Heart left ventricle (tissue), 13 donors: ENCODE data around the gene TRIP13.

Experiments
- CTCF ChIP-seq, 12 donors: fragments of 200-600 bp; sonication (generic) in 4 of 12; IDR thresholded peaks; one replicate each; pipeline versions ENCODE4 v1.5.0 to v1.8.0; 2018 to 2022; ENCODE audit warnings: antibody characterized with exemption in 12 of 12, mild to moderate bottlenecking in 5 of 12
- POLR2A ChIP-seq, 2 donors: fragments of 450-650 bp; IDR thresholded peaks; one replicate each; pipeline ENCODE4 v1.6.1; 2017; ENCODE audit warnings: antibody characterized with exemption in 2 of 2, mild to moderate bottlenecking in 2 of 2, moderate library complexity in 2 of 2
- donor health status: ischemic (EF 13 %, LVEDD 7.1; RV severe dilation, severe dysfunction).
- donor health status: DM: no; HTN: yes; CAD: no.
- donor health status: DM: no; HTN: no; CAD: no.
- donor health status: ischemic (EF 25% LVEDD 6.9; RV normal size, moderate dysfunction).
- donor health status: ischemic (EF 25% LVEDD 5.7; RV mildly dilated, moderate dysfunction).
- donor health status: ischemic (EF 35%, LVEDD 5.7; RV mildly dilated, moderate dysfunction).
- donor health status: nonischemic (EF 11% LVEDD 7.7; RV severe dilation, severe dysfunction).
- donor health status: DM: yes; HTN: yes; CAD: no.
- donor health status: PGD.
- donor health status: ischemic (EF 29% LVEDD 5.4; RV normal size, mild dysfunction).
- donor health status: nonischemic (EF 23%, LVEDD 6.1; RV moderate dilation, normal function).

- no peak for TF ChIP-seq CTCF (IDR thresholded peaks at IDR 0.05)
- TF ChIP-seq POLR2A (IDR thresholded peaks at IDR 0.05): no peak
Observed at GRCh38 chr5:944621-944927, 51.9 kb downstream of the TRIP13 start.
